SK-N-SH (cell line): Measurements from ENCODE around the gene COMT. TPM values are rescaled to one million over a fixed set of nuclear protein-coding genes. Genes with fewer than 3 reads are reported as not detected.

Experiments
- CTCF ChIA-PET: fragments of 300-600, 350-600 bp; formaldehyde crosslinking; extraction: SDS; loops from one replicate; lab custom pipeline; 2021; lab: Yijun Ruan, JAX
- POLR2A ChIA-PET: fragments of 350-600 bp; sonication (Branson Sonifier 250); formaldehyde crosslinking; extraction: SDS; loops from one replicate; lab custom pipeline; 2020; ENCODE audit warnings: antibody characterized with exemption, inconsistent platforms; lab: Yijun Ruan, JAX
- DNase-seq: peaks from one replicate; pipeline ENCODE4 v3.0.0; 2012
- H2AFZ ChIP-seq: fragments of 200-600 bp; sonication (generic); 2 replicates; pipeline ENCODE4 v1.8.1; 2016; ENCODE audit warnings: antibody characterized with exemption, mild to moderate bottlenecking, low read depth
- H3F3A ChIP-seq: fragments of 200-600 bp; sonication (generic); replicated peaks from 2 replicates; pipeline ENCODE3; 2016; ENCODE audit warnings: antibody characterized with exemption, mild to moderate bottlenecking; ENCODE audit not compliant: insufficient read depth
- H3K27ac ChIP-seq, 2 experiments: fragments of 200-500 bp in 1 of 2; fragments of 200-600 bp in 1 of 2; sonication (Bioruptor generic) in 1 of 2; sonication (generic), shearing (Covaris generic) in 1 of 2; 2 replicates each; pipeline versions ENCODE4 v1.5.1 to v1.6.1; 2014 to 2016; ENCODE audit warnings: low read depth in 2 of 2, inconsistent platforms in 1 of 2, low read length in 1 of 2, mild to moderate bottlenecking in 1 of 2, mixed read lengths in 1 of 2
- H3K27me3 ChIP-seq: fragments of 200-600 bp; sonication (generic), shearing (Covaris generic); 2 replicates; pipeline ENCODE4 v1.6.1; 2016; ENCODE audit warnings: mixed run types; ENCODE audit not compliant: insufficient read depth
- H3K36me3 ChIP-seq, 2 experiments: fragments of 200-500 bp in 1 of 2; fragments of 200-600 bp in 1 of 2; sonication (Bioruptor generic) in 1 of 2; sonication (generic) in 1 of 2; replicated peaks in 1 of 2; 2 replicates each; pipeline versions ENCODE3 to v1.5.1; 2014 to 2016; ENCODE audit warnings: low read length in 1 of 2, mild to moderate bottlenecking in 1 of 2; ENCODE audit not compliant: insufficient read depth in 2 of 2, control insufficient read depth in 1 of 2
- H3K4me1 ChIP-seq, 2 experiments: fragments of 200-500 bp in 1 of 2; fragments of 200-600 bp in 1 of 2; sonication (Bioruptor generic) in 1 of 2; sonication (generic), shearing (Covaris generic) in 1 of 2; 2 replicates each; pipeline versions ENCODE4 v1.5.1 to v1.6.1; 2014 to 2016; ENCODE audit warnings: low read depth in 1 of 2, low read length in 1 of 2, mixed run types in 1 of 2; ENCODE audit not compliant: insufficient read depth in 2 of 2, control insufficient read depth in 1 of 2
- H3K4me2 ChIP-seq: fragments of 200-600 bp; sonication (generic), shearing (Covaris generic); 2 replicates; pipeline ENCODE4 v1.6.1; 2017; ENCODE audit warnings: mixed run types
- H3K4me3 ChIP-seq, 2 experiments: fragments of 200-500 bp in 1 of 2; fragments of 200-600 bp in 1 of 2; sonication (Bioruptor generic) in 1 of 2; sonication (generic), shearing (Covaris generic) in 1 of 2; 2 replicates each; pipeline versions ENCODE4 v1.5.1 to v1.8.1; 2014 to 2016; ENCODE audit warnings: low read depth in 2 of 2, inconsistent platforms in 1 of 2, low read length in 1 of 2, mild to moderate bottlenecking in 1 of 2, mixed read lengths in 1 of 2, moderate library complexity in 1 of 2
- H3K79me2 ChIP-seq: fragments of 200-600 bp; sonication (generic); 2 replicates; pipeline ENCODE4 v1.8.1; 2017; ENCODE audit warnings: mild to moderate bottlenecking; ENCODE audit not compliant: insufficient read depth
- H3K9ac ChIP-seq: fragments of 200-600 bp; sonication (generic); 2 replicates; pipeline ENCODE4 v1.6.1; 2017; ENCODE audit warnings: mixed run types
- H3K9me2 ChIP-seq: fragments of 200-600 bp; sonication (generic); 2 replicates; pipeline ENCODE4 v1.6.1; 2017; ENCODE audit warnings: mixed run types
- H3K9me3 ChIP-seq: fragments of 200-600 bp; sonication (generic); 2 replicates; pipeline ENCODE4 v1.6.1; 2017; ENCODE audit warnings: mixed run types, mild to moderate bottlenecking, moderate library complexity
- H4K20me1 ChIP-seq: fragments of 200-600 bp; sonication (generic); 2 replicates; pipeline ENCODE4 v1.6.1; 2017; ENCODE audit warnings: mild to moderate bottlenecking, mixed run types; ENCODE audit not compliant: insufficient read depth
- ELF1 ChIP-seq: IDR thresholded peaks from 2 replicates; pipeline ENCODE4 v1.4.0; 2012
- EP300 ChIP-seq, 2 experiments: IDR thresholded peaks; 2 replicates each; pipeline versions ENCODE4 v1.4.0 to v1.6.1; 2012; ENCODE audit warnings: borderline replicate concordance in 1 of 2, low read depth in 1 of 2, low read length in 1 of 2
- IRF3 ChIP-seq: fragments of 150-350 bp; IDR thresholded peaks from 2 replicates; pipeline ENCODE4 v1.6.1; 2016; ENCODE audit warnings: mild to moderate bottlenecking, low read depth, low read length
- JUND ChIP-seq: IDR thresholded peaks from 2 replicates; pipeline ENCODE4 v1.4.0; 2012
- MAX ChIP-seq: IDR thresholded peaks from 2 replicates; pipeline ENCODE4 v1.4.0; 2012; ENCODE audit warnings: low read depth
- MEF2A ChIP-seq: IDR thresholded peaks from 2 replicates; pipeline ENCODE4 v1.4.0; 2012; ENCODE audit warnings: low read depth, borderline replicate concordance
- MXI1 ChIP-seq: IDR thresholded peaks from 2 replicates; pipeline ENCODE4 v1.6.1; 2012; ENCODE audit warnings: mild to moderate bottlenecking, low read depth, low read length, improper control_type of control experiment
- NFIC ChIP-seq: IDR thresholded peaks from 2 replicates; pipeline ENCODE4 v1.4.0; 2012; ENCODE audit warnings: borderline replicate concordance
- NRF1 ChIP-seq: IDR thresholded peaks from 2 replicates; pipeline ENCODE4 v1.6.1; 2012; ENCODE audit warnings: low read depth, mild to moderate bottlenecking, low read length
- PBX3 ChIP-seq: IDR thresholded peaks from 2 replicates; pipeline ENCODE4; 2012
- POLR2AphosphoS5 ChIP-seq: IDR thresholded peaks from 2 replicates; pipeline ENCODE4 v1.6.1; 2012; ENCODE audit warnings: low read depth, low read length
- RAD21 ChIP-seq: IDR thresholded peaks from 2 replicates; pipeline ENCODE4 v1.6.1; 2012; ENCODE audit warnings: mild to moderate bottlenecking, low read length
- REST ChIP-seq: IDR thresholded peaks from 2 replicates; pipeline ENCODE4 v1.6.1; 2012; ENCODE audit warnings: mild to moderate bottlenecking, low read depth, low read length, moderate library complexity
- RFX5 ChIP-seq: IDR thresholded peaks from 2 replicates; pipeline ENCODE4 v1.6.1; 2012; ENCODE audit warnings: mild to moderate bottlenecking, improper control_type of control experiment, low read length
- SIN3A ChIP-seq: IDR thresholded peaks from 2 replicates; pipeline ENCODE4 v1.6.1; 2012; ENCODE audit warnings: low read depth, mild to moderate bottlenecking, low read length, moderate library complexity, borderline replicate concordance
- SMC3 ChIP-seq: IDR thresholded peaks from 2 replicates; pipeline ENCODE4 v1.6.1; 2012; ENCODE audit warnings: low read depth, low read length, improper control_type of control experiment
- TEAD4 ChIP-seq: IDR thresholded peaks from 2 replicates; pipeline ENCODE4 v1.4.0; 2012; ENCODE audit warnings: mild to moderate bottlenecking, borderline replicate concordance; ENCODE audit not compliant: insufficient read depth
- USF1 ChIP-seq: IDR thresholded peaks from 2 replicates; pipeline ENCODE4 v1.4.0; 2012; ENCODE audit warnings: low read depth, borderline replicate concordance
- YY1 ChIP-seq: IDR thresholded peaks from 2 replicates; pipeline ENCODE4 v1.4.0; 2012; ENCODE audit warnings: low read depth, mild to moderate bottlenecking
- ZBTB33 ChIP-seq: IDR thresholded peaks from 2 replicates; pipeline ENCODE4 v1.4.0; 2012; ENCODE audit warnings: low read depth, borderline replicate concordance
- WGBS: methylation state at CpG from one replicate; pipeline ENCODE4 v1.1.6; 2017; ENCODE audit warnings: low lambda C conversion rate; 5-methylcytosine and 5-hydroxymethylcytosine counted together
- polyA plus RNA-seq, 3 experiments: library from polyadenylated mRNA; depleted of rRNA; stranded (reverse); fragments of >200 nt; gene quantifications; 2 replicates each; pipeline ENCODE4 v1.2.3, GENCODE V29; 2012

COMT gene
- polyA plus RNA-seq, 1 of the 3 experiments (the other 2 are of a cell fraction) = 343 TPM

GRCh38 chr22:19910180-19910744 lies 31.3 kb upstream of the COMT start:
- Histone ChIP-seq H3K36me3 (peaks cover 14 to 21% of the 10 kb centered on the region in 2 experiments), H3K79me2 (no peaks in the 10 kb centered on the region), H3K4me1 (peaks cover 0 to 5% of the 10 kb centered on the region in 2 experiments; a peak in 1 of 4 replicates), H3K4me3 (no peak overlapping the region), H3F3A (no peaks in the 10 kb centered on the region), H3K27ac (no peak overlapping the region), H3K9me2 (no peaks in the 10 kb centered on the region), H3K27me3 (no peaks in the 10 kb centered on the region), H3K4me2 (no peak overlapping the region), H3K9me3 (no peaks in the 10 kb centered on the region), H2AFZ (no peak overlapping the region), H3K9ac (no peak overlapping the region), H4K20me1 (no peaks in the 10 kb centered on the region)
- no peak for DNase-seq
- ChIA-PET CTCF (interaction anchor here (0.5 to 11.4 kb wide), 64 partner anchors 9 to 634 kb away, joined by 3 to 297 read pairs (median 5); partner anchors contain the start of genes COMT, TBX1 and TXNRD2), POLR2A (interaction anchor here (1.9 kb wide), 1 partner anchor 180 kb away, joined by 10 read pairs; no protein-coding TSS in a partner anchor)
- WGBS = 33% methylated on average over 3 of the region's 4 CpGs
- no peak for TF ChIP-seq SMC3
- no peak for TF ChIP-seq POLR2AphosphoS5
- TF ChIP-seq IRF3 = no peak
- TF ChIP-seq REST = no peak
- no peak for TF ChIP-seq NFIC
- no peak for TF ChIP-seq RAD21
- no peak for TF ChIP-seq YY1
- no peak for TF ChIP-seq ZBTB33
- TF ChIP-seq EP300 (IDR thresholded peaks at IDR 0.05; ENCODE audit: borderline replicate concordance in 1 of 2, low read depth in 1 of 2, low read length in 1 of 2) = no peak
- TF ChIP-seq RFX5 = no peak
- no peak for TF ChIP-seq MEF2A
- no peak for TF ChIP-seq TEAD4
- no peak for TF ChIP-seq ELF1
- no peak for TF ChIP-seq NRF1
- no peak for TF ChIP-seq MXI1
- TF ChIP-seq SIN3A = no peak
- TF ChIP-seq MAX = no peak
- no peak for TF ChIP-seq USF1
- no peak for TF ChIP-seq JUND
- TF ChIP-seq PBX3 = no peak
